ENCODE data around the gene ACTN1. TPM values are rescaled to one million over a fixed set of nuclear protein-coding genes. Genes with fewer than 3 reads are reported as not detected.

ACTN1 gene
- total and polyA plus RNA-seq, 2 of the 8 experiments (the other 6 are each of a cell fraction or from before 2014, with no cell fraction given) = 236 to 262 TPM

DNA sequence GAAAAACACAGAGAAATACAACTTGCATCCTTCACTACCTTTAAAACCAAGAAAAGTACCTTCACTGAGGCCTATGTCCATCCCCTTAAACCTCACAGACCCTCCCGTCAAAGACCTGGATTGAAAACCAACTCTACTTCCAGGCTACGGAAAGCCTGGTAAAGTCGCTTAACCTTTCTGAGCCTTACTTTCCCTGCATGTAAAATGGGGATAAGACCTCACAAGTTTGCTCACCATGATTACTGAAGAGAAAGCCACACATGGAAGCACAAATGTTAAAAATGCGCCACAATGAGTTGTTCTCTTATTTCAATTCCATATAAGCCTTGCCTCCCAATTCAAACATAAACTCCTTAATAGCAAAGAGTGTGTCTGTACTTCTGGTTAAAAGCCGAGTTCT lies 8.4 kb downstream of the ACTN1 start:
- Histone ChIP-seq H3K36me3 (ENCODE audit: control insufficient read depth in 2 of 4, insufficient read depth in 4 of 4, low read length in 3 of 4) (peaks cover 0 to 36% (median 11%) of the 10 kb centered on the region in 4 experiments; a peak in 6 of 8 replicates), H2BK120ac (replicated peaks; ENCODE audit: low read depth, low read length) (no peak overlapping the region), H3K56ac (replicated peaks; ENCODE audit: insufficient read length, low read depth, low read length) (no peak overlapping the region), H4K20me1 (replicated peaks in 1 of 2; ENCODE audit: control insufficient read depth in 1 of 2, insufficient read depth in 2 of 2, low read length in 2 of 2) (peaks cover 31 to 55% of the 10 kb centered on the region in 2 experiments), H3K9me3 (ENCODE audit: insufficient read depth in 2 of 2, low read depth in 1 of 2, low read length in 1 of 2) (no peaks in the 10 kb centered on the region), H2BK12ac (ENCODE audit: low read depth, low read length) (peak overlapping the region; percentile 75), H3K79me1 (ENCODE audit: low read depth, low read length) (peaks cover 51% of the 10 kb centered on the region), H3K4ac (replicated peaks; ENCODE audit: insufficient read length, low read depth, low read length) (no peak overlapping the region), H4K91ac (replicated peaks; ENCODE audit: insufficient read length, low read length) (no peak overlapping the region), H3K18ac (ENCODE audit: extremely low read depth, low read length) (no peak overlapping the region), H3K79me2 (ENCODE audit: control insufficient read depth in 1 of 2, insufficient read depth in 2 of 2, low read length in 2 of 2) (peaks cover 42 to 100% of the 10 kb centered on the region in 2 experiments), H3K23me2 (ENCODE audit: low read depth, low read length) (no peaks in the 10 kb centered on the region), H2BK20ac (ENCODE audit: low read length) (no peak overlapping the region), H3K9ac (replicated peaks in 1 of 4; ENCODE audit: extremely low read depth in 1 of 4, low read depth in 3 of 4, low read length in 3 of 4) (peak overlapping the region in 3 of 4 experiments; percentile 8 to 28 (median 10); a peak in 5 of 7 replicates), H2AFZ (ENCODE audit: low read length) (no peak overlapping the region), H3K4me2 (ENCODE audit: insufficient read depth in 1 of 2, low read depth in 2 of 2, low read length in 2 of 2) (peak overlapping the region; percentile 46 to 73; a peak in 2 of 4 replicates), H3K4me3 (ENCODE audit: extremely low read depth in 1 of 4, insufficient read depth in 2 of 4, low read depth in 3 of 4, low read length in 4 of 4) (peak overlapping the region in 1 of 4 experiments; percentile 3; a peak in 1 of 8 replicates), H4K5ac (ENCODE audit: insufficient read length, low read depth, low read length) (no peak overlapping the region), H3K4me1 (replicated peaks in 1 of 4; ENCODE audit: control insufficient read depth in 3 of 4, insufficient read depth in 4 of 4, low read length in 3 of 4) (peaks cover 6 to 22% (median 13%) of the 10 kb centered on the region in 4 experiments), H3K23ac (ENCODE audit: insufficient read length) (no peak overlapping the region), H3K14ac (ENCODE audit: insufficient read length) (no peak overlapping the region), H3K27me3 (replicated peaks in 1 of 4; ENCODE audit: control insufficient read depth in 3 of 4, extremely low read depth in 1 of 4, insufficient read depth in 3 of 4, low read length in 3 of 4) (no peaks in the 10 kb centered on the region), H3K27ac (ENCODE audit: low read depth, low read length) (peak overlapping the region; percentile 67), H2AK5ac (ENCODE audit: low read depth, low read length) (no peak overlapping the region), H2BK5ac (ENCODE audit: low read depth, low read length) (peak overlapping the region; percentile 62; the same call in 1 of the 2 replicates), H4K8ac (ENCODE audit: extremely low read depth, insufficient read depth, low read length) (no peak overlapping the region), H2BK15ac (ENCODE audit: low read length) (no peak overlapping the region)
- TF ChIP-seq POLR2A (IDR thresholded peaks at IDR 0.05; ENCODE audit: control extremely low read depth in 1 of 2, low read depth in 2 of 2, low read length in 2 of 2) = 0 out of 3 replicates have a peak, but pooled peaks of 1 of the 2 experiments have one; percentile 44
- no peak for TF ChIP-seq USF2 (IDR thresholded peaks at IDR 0.05; ENCODE audit: low read length)
- ChIA-PET CTCF (ENCODE audit: partially characterized antibody) (interaction anchor here (0.9 kb wide), 1 partner anchor 121 kb away, joined by 3 read pairs; no protein-coding TSS in a partner anchor), POLR2A (ENCODE audit: partially characterized antibody) (interaction anchor here (1.3 kb wide), 1 partner anchor 32 kb away, joined by 5 read pairs; no protein-coding TSS in a partner anchor)
- FAIRE-seq (no peak), DNase-seq (ENCODE audit: low read depth in 1 of 2, low spot score in 2 of 2) (no peak)
- WGBS, 2 experiments (ENCODE audit: extremely low coverage in 1 of 2, insufficient coverage in 1 of 2, insufficient read length in 1 of 2, insufficient replicate concordance in 2 of 2, low coverage in 1 of 2, low lambda C conversion rate in 2 of 2, missing lambda C conversion rate in 1 of 2) = 76% methylated on average over 5 of the region's 5 CpGs; no CpG with 5 or more reads in 1 of the 2 experiments

Measured in H1 (cell line).